Panc1 (cell line): ENCODE results near the gene MAN2A2. TPM values are rescaled to one million over a fixed set of nuclear protein-coding genes. Genes with fewer than 3 reads are reported as not detected.

ENCODE experiments used
- ATAC-seq: fragments of 200-7000 bp; cut with Tn5 transposase; 2 replicates; pipeline ENCODE4 v1.9.1; 2020; ENCODE audit warnings: mild to moderate bottlenecking, moderate library complexity
- BruUV-seq: library from RNA; stranded (reverse); fragments of 400-500 nt; replicated peaks from 2 replicates; lab custom pipeline; 2021; lab: Mats Ljungman, UMichigan
- CTCF ChIA-PET: fragments of 300-600 bp; sonication (Branson Sonifier 250); formaldehyde crosslinking; loops from one replicate; lab custom pipeline; 2022; ENCODE audit warnings: antibody characterized with exemption; lab: Charles Lee
- POLR2A ChIA-PET: fragments of 300-600 bp; sonication (Branson Sonifier 250); formaldehyde crosslinking; loops from one replicate; lab custom pipeline; 2022; ENCODE audit warnings: antibody characterized with exemption; lab: Charles Lee
- DNase-seq: peaks from one replicate; pipeline ENCODE4 v3.0.0-alpha.2; 2010; ENCODE audit warnings: low read depth, low spot score
- H3K27ac ChIP-seq: 2 replicates; pipeline ENCODE4 v1.5.1; 2011; ENCODE audit warnings: mild to moderate bottlenecking, low read length, inconsistent platforms
- H3K27me3 ChIP-seq: fragments of 200-500 bp; sonication (Bioruptor generic); 2 replicates; pipeline ENCODE4 v1.6.0; 2014; ENCODE audit warnings: low read length, inconsistent platforms; ENCODE audit not compliant: control insufficient read depth, insufficient read depth
- H3K36me3 ChIP-seq: fragments of 200-500 bp; sonication (Bioruptor generic); 2 replicates; pipeline ENCODE4 v1.5.1; 2014; ENCODE audit warnings: inconsistent platforms, mild to moderate bottlenecking, low read length, moderate library complexity; ENCODE audit not compliant: control insufficient read depth, insufficient read depth
- H3K4me1 ChIP-seq: 2 replicates; pipeline ENCODE4 v1.5.1; 2011; ENCODE audit warnings: inconsistent platforms, mild to moderate bottlenecking, low read length, moderate library complexity; ENCODE audit not compliant: control insufficient read depth, insufficient read depth
- H3K4me3 ChIP-seq, 2 experiments: 2 replicates each; pipeline ENCODE4 v1.5.1; 2011 to 2012; ENCODE audit warnings: low read depth in 2 of 2, low read length in 2 of 2, mild to moderate bottlenecking in 2 of 2, inconsistent platforms in 1 of 2, moderate library complexity in 1 of 2
- H3K9me3 ChIP-seq: fragments of 200-500 bp; sonication (Bioruptor generic); 2 replicates; pipeline ENCODE4 v1.5.1; 2014; ENCODE audit warnings: low read depth, mild to moderate bottlenecking, inconsistent platforms, low read length, moderate library complexity; ENCODE audit not compliant: control insufficient read depth, insufficient read depth
- CTCF ChIP-seq: fragments of 450-650 bp; IDR thresholded peaks from 2 replicates; pipeline ENCODE4 v1.5.1; 2017; ENCODE audit warnings: mild to moderate bottlenecking
- POLR2AphosphoS5 ChIP-seq: IDR thresholded peaks from 2 replicates; pipeline ENCODE4 v1.6.1; 2012; ENCODE audit warnings: mild to moderate bottlenecking, low read depth, low read length, moderate library complexity
- REST ChIP-seq, 2 experiments: IDR thresholded peaks; 2 replicates each; pipeline ENCODE4 v1.6.1; 2011 to 2012; ENCODE audit warnings: low read depth in 2 of 2, control low read depth in 1 of 2, low read length in 1 of 2, mild to moderate bottlenecking in 1 of 2, moderate library complexity in 1 of 2; ENCODE audit not compliant: insufficient read depth in 1 of 2
- SIN3A ChIP-seq: IDR thresholded peaks from 2 replicates; pipeline ENCODE4 v1.6.1; 2012; ENCODE audit warnings: low read depth, mild to moderate bottlenecking, low read length, moderate library complexity, borderline replicate concordance; ENCODE audit not compliant: insufficient read depth
- TCF7L2 ChIP-seq: IDR thresholded peaks from 2 replicates; pipeline ENCODE4 v1.6.1; 2011; ENCODE audit warnings: mild to moderate bottlenecking, low read depth, low read length, inconsistent platforms
- in situ Hi-C: cut with HindIII; loops from 2 replicates; pipeline ENCODE4 v1.10.0; 2016; ENCODE audit warnings: low sequenced_read_pairs, low pct_unique_long_range_greater_than_20kb
- intact Hi-C: fragments of 100-400 bp; cut with micrococcal nuclease; formaldehyde crosslinking; loops from one replicate; pipeline ENCODE4 v1.10.0; 2022; ENCODE audit not compliant: unreplicated experiment
- total RNA-seq: library from RNA; stranded (reverse); gene quantifications from one replicate; pipeline ENCODE4 v1.2.1, GENCODE V29; 2021; ENCODE audit not compliant: unreplicated experiment

Gene MAN2A2
- total RNA-seq, 1 experiment from 2014 or later, result 77.2 TPM

- Histone ChIP-seq H3K9me3 (no peaks in the 10 kb centered on the region), H3K4me3 (no peak overlapping the region), H3K36me3 (no peaks in the 10 kb centered on the region; the same call in 1 of the 2 replicates), H3K27me3 (no peaks in the 10 kb centered on the region), H3K4me1 (no peaks in the 10 kb centered on the region), H3K27ac (no peak overlapping the region)
- in situ Hi-C loops (no loop called here), intact Hi-C loops (no loop called here)
- no peak for TF ChIP-seq SIN3A
- no peak for TF ChIP-seq POLR2AphosphoS5
- TF ChIP-seq REST (IDR thresholded peaks at IDR 0.05; ENCODE audit: insufficient read depth in 1 of 2, low read depth in 2 of 2, low read length in 1 of 2), result no peak
- ATAC-seq, result no peak
- no TSS peak for BruUV-seq
- DNase-seq, result no peak
- ChIA-PET CTCF (interaction anchor here (0.6 kb wide), 2 partner anchors 72 to 289 kb away, joined by 3 read pairs; no protein-coding TSS in a partner anchor), POLR2A (no interaction called here)
Observed at GRCh38 chr15:90889736-90890456, 13.2 kb upstream of the MAN2A2 start.

- Histone ChIP-seq H3K4me1 (no peaks in the 10 kb centered on the region), H3K27me3 (no peaks in the 10 kb centered on the region), H3K4me3 (no peak overlapping the region), H3K36me3 (no peaks in the 10 kb centered on the region; the same call in 1 of the 2 replicates), H3K9me3 (no peaks in the 10 kb centered on the region), H3K27ac (no peak overlapping the region)
- CTCF ChIA-PET, result no interaction called here
- intact Hi-C loops, result no loop called here
- TF ChIP-seq POLR2AphosphoS5 (no peak), TCF7L2 (no peak), SIN3A (no peak), CTCF (no peak)
- ATAC-seq, result no peak
- POLR2A ChIA-PET, result no interaction called here
- in situ Hi-C loops, result no loop called here
- no peak for DNase-seq
- no TSS peak for BruUV-seq
Observed at GRCh38 chr15:90890839-90891238, 12.3 kb upstream of the MAN2A2 start.
